HG03045 (cell line): Measurements from ENCODE around the gene CNR2.
"Not testable (repeated sequence)": the region's sequence is repeated elsewhere in the genome, so short reads cannot be mapped to it uniquely, and the experiment has no call there.

Experiments used
- ATAC-seq: cut with Tn5 transposase; IDR thresholded peaks from one replicate; pipeline ENCODE4 v1.9.1; 2021; ENCODE audit warnings: mild to moderate bottlenecking, moderate library complexity; ENCODE audit not compliant: unreplicated experiment

CNR2 gene

GRCh38 chr1:23889074-23889473, 24.1 kb downstream of the CNR2 start:
- ATAC-seq = no peak

GRCh38 chr1:23885222-23885621, 27.9 kb downstream of the CNR2 start:
- no peak for ATAC-seq

- no peak for ATAC-seq
Observed at GRCh38 chr1:23882746-23883145, 30.4 kb downstream of the CNR2 start.

GRCh38 chr1:23879809-23880208, 33.4 kb downstream of the CNR2 start:
- no peak for ATAC-seq

GRCh38 chr1:23878668-23879067, 34.5 kb downstream of the CNR2 start:
- ATAC-seq = no peak

GRCh38 chr1:23875382-23875781, 37.8 kb downstream of the CNR2 start:
- no peak for ATAC-seq

GRCh38 chr1:23872421-23872820, 40.7 kb downstream of the CNR2 start:
- no peak for ATAC-seq

GRCh38 chr1:23869051-23869450, 44.1 kb downstream of the CNR2 start:
- no peak for ATAC-seq

- ATAC-seq = no peak
Observed at GRCh38 chr1:23868557-23869016, 44.6 kb downstream of the CNR2 start.

GRCh38 chr1:23867895-23868556, 45.1 kb downstream of the CNR2 start, which contains the start of gene FUCA1:
FUCA1 (minus strand) TSS chr1:23868290; CDS start chr1:23868286, 4 bp downstream.
- ATAC-seq = peak; percentile 83

- no peak for ATAC-seq
Observed at GRCh38 chr1:23867542-23867894, 45.6 kb downstream of the CNR2 start.

GRCh38 chr1:23865543-23865930, 47.6 kb downstream of the CNR2 start:
- no peak for ATAC-seq

GRCh38 chr1:23864801-23865542, 48.2 kb downstream of the CNR2 start:
- no peak for ATAC-seq

- no peak for ATAC-seq
Observed at GRCh38 chr1:23862640-23863039, 50.5 kb downstream of the CNR2 start.

- no peak for ATAC-seq
Observed at GRCh38 chr1:23854568-23854967, 58.6 kb downstream of the CNR2 start.

- ATAC-seq = not testable (repeated sequence)
Observed at GRCh38 chr1:23853124-23853523, 60.0 kb downstream of the CNR2 start.

GRCh38 chr1:23851406-23851805, 61.8 kb downstream of the CNR2 start:
- not testable (repeated sequence) for ATAC-seq

- ATAC-seq = no peak
Observed at GRCh38 chr1:23848673-23849616, 64.2 kb downstream of the CNR2 start.

GRCh38 chr1:23847482-23848095, 65.6 kb downstream of the CNR2 start:
- ATAC-seq = not testable (repeated sequence)

- ATAC-seq = no peak
Observed at GRCh38 chr1:23845163-23845562, 68.0 kb downstream of the CNR2 start.

- no peak for ATAC-seq
Observed at GRCh38 chr1:23843644-23844043, 69.5 kb downstream of the CNR2 start.
